HUES48 (cell line): Measurements from ENCODE around the gene ABCB8.
A peak's percentile ranks its signal among the peaks of the same experiment; 100 is the strongest.

Experiments used
- H3K27ac ChIP-seq: one replicate; pipeline ENCODE4 v1.7.0; 2013; ENCODE audit warnings: low read depth, low read length, inconsistent platforms
- H3K27me3 ChIP-seq: 2 replicates; pipeline ENCODE4 v1.6.1; 2013; ENCODE audit warnings: mild to moderate bottlenecking, low read length; ENCODE audit not compliant: control insufficient read depth, insufficient read depth
- H3K36me3 ChIP-seq: 2 replicates; pipeline ENCODE4 v1.6.1; 2013; ENCODE audit warnings: low read length; ENCODE audit not compliant: control insufficient read depth, insufficient read depth
- H3K4me1 ChIP-seq: 2 replicates; pipeline ENCODE4 v1.6.1; 2013; ENCODE audit warnings: mild to moderate bottlenecking, low read length; ENCODE audit not compliant: control insufficient read depth, insufficient read depth
- H3K4me3 ChIP-seq: 2 replicates; pipeline ENCODE4 v1.5.1; 2013; ENCODE audit warnings: mild to moderate bottlenecking, low read depth, low read length
- H3K9ac ChIP-seq: 2 replicates; pipeline ENCODE4 v1.6.1; 2013; ENCODE audit warnings: mild to moderate bottlenecking, low read depth, low read length, moderate library complexity
- H3K9me3 ChIP-seq: 2 replicates; pipeline ENCODE4 v1.6.1; 2013; ENCODE audit warnings: low read length; ENCODE audit not compliant: control insufficient read depth, insufficient read depth

ABCB8 gene

DNA sequence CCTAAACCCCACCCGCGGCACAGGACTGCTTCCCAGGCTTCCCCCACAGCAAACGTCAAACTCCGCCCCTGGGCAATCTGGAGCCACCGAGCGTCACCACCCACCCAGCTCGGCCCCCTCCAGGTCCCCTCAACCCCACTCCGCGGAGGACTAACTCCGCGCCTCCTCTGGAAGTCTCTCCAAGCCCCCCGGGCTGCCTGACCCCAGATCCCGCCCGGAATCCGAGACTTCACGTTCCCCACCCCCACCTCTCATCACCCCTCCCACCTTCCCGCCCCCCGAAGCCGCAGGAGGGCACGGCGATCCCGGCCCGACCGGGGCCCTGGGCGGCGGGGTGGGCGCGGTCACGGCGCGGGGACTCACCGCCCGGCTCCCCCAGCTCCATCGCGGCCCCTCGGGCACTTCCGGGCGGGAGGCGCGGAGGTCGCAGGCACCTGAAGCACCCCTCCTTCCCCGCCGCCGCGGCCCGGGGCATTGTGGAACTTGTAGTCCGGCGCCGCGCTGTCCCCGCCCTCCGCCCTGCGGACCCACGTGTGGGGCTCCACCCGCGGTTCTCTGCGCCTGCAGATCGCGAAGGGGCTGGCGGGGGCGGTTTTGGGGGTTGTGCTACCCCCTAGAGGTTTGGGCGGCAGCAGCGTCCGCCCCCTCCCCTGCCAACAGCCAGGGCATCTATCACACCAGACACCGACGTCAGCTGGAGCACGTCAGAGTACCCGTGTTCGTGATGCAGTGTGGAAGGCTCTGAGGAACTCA is 55.0 kb downstream of the ABCB8 start, which contains the start of gene TMUB1:
TSS of gene TMUB1 (minus strand) at position 423 of the 753 bp plus-strand sequence. CDS start 930 bp downstream, outside the sequence.
- peaks cover 43% of the 10 kb centered on the region for H3K4me1 ChIP-seq
- H3K9ac ChIP-seq = no peak within 1 kb of the TSS
- H3K27me3 ChIP-seq = peaks cover 28% of the 10 kb centered on the region
- peak within 1 kb of the TSS; percentile 35 for H3K27ac ChIP-seq
- H3K4me3 ChIP-seq = peak within 1 kb of the TSS; percentile 65
- H3K36me3 ChIP-seq = no peaks in the 10 kb centered on the region
- H3K9me3 ChIP-seq = no peaks in the 10 kb centered on the region

DNA sequence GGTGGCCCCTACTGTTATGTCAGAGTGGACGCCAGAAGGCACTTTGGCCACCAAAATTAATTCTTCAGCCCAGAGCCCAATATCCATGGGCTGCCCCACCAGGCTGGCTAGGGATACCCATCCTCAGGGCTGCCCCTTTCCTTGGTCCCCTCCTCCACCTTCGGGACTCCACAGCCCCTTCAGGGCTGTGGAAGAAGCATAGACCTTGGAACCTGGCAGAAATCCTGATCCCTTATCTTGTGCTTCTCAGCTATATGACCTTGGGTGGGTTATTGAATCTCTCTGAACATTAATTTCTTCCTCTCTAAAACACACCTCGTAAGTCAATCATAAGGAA is 55.5 kb downstream of the ABCB8 start:
- peaks cover 33% of the 10 kb centered on the region for H3K27me3 ChIP-seq
- no peaks in the 10 kb centered on the region for H3K36me3 ChIP-seq
- H3K9me3 ChIP-seq = no peaks in the 10 kb centered on the region
- H3K27ac ChIP-seq = no peak overlapping the region
- H3K4me3 ChIP-seq = peak overlapping the region; percentile 65
- no peak overlapping the region for H3K9ac ChIP-seq
- peaks cover 47% of the 10 kb centered on the region for H3K4me1 ChIP-seq

DNA sequence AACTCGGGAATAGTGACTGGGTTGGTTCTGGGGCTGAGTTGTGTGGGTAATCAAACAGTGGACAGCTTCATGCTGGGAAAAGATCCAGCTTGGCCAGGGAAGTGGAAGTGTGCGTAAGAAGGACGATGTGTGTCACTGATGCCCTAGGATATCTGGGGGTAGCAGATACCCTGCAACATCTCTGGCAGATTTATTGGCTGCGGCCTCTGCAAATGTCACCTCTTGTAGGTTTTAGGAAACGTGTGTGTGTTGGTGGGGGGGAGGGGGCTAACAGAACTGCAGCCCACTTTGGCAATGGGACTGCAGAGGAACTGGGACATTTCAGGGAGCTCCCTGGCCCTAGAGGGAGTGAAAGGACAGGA is 57.1 kb downstream of the ABCB8 start:
- H3K4me1 ChIP-seq = peaks cover 44% of the 10 kb centered on the region
- no peaks in the 10 kb centered on the region for H3K36me3 ChIP-seq
- H3K27me3 ChIP-seq = peaks cover 37% of the 10 kb centered on the region
- no peak overlapping the region for H3K27ac ChIP-seq
- H3K9me3 ChIP-seq = no peaks in the 10 kb centered on the region
- H3K4me3 ChIP-seq = peak overlapping the region; percentile 74; the same call in 1 of the 2 replicates
- H3K9ac ChIP-seq = no peak overlapping the region

DNA sequence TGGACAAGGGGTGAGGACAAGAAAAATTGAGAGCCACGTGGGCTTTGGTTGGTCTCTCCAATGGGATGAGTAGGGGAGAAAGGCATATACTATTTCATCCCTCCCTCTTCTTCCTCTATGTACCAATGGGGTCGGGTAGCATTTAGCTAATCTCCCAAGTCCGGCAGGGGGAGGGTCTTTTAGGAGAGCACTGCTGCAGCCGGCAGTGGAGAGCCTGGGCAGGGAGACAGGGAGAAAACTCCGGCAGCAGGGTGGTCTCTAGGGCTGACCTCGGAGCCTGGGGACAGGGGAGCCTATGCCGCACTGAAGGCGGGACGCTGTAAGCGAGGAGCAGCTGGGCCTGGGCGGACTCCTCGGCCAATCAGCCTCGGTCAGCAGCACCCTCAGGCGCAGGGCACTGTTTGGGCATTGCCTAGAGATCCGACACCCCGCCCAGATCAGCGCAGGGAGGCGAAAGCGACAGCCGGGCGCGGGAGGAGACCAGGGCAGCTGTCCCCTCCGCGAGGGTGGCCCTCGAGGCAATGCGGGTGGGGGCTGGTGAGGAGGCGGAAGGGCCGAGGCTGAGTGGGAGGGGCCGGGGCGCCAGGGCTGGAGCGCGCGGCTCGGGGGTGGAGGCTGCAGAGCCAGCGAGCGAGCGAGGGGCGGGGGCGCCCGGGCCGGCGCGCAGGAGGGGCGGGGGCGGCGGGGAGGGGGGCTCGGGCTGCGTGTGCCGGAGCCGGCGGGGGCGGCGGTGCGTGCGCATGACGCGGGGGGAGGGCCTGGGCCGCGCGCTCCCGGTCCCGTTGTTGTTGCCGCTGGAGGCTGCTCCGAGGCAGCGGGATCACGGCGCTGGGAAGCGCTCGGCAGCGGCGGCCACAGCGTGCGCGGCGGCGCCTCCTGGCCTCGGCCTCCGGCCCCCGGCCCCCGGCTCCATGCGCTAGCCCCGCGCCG is 57.7 kb downstream of the ABCB8 start, which contains the start of gene AGAP3:
TSS of gene AGAP3 (plus strand) at position 785 of the 930 bp plus-strand sequence. CDS start 267 bp downstream, outside the sequence.
- peak within 1 kb of the TSS; percentile 78 for H3K27ac ChIP-seq
- H3K4me3 ChIP-seq = peak within 1 kb of the TSS; percentile 80
- no peaks in the 10 kb centered on the region for H3K36me3 ChIP-seq
- peaks cover 44% of the 10 kb centered on the region for H3K4me1 ChIP-seq
- no peaks in the 10 kb centered on the region for H3K9me3 ChIP-seq
- H3K9ac ChIP-seq = peak within 1 kb of the TSS; percentile 30; the same call in 1 of the 2 replicates
- H3K27me3 ChIP-seq = peaks cover 37% of the 10 kb centered on the region

DNA sequence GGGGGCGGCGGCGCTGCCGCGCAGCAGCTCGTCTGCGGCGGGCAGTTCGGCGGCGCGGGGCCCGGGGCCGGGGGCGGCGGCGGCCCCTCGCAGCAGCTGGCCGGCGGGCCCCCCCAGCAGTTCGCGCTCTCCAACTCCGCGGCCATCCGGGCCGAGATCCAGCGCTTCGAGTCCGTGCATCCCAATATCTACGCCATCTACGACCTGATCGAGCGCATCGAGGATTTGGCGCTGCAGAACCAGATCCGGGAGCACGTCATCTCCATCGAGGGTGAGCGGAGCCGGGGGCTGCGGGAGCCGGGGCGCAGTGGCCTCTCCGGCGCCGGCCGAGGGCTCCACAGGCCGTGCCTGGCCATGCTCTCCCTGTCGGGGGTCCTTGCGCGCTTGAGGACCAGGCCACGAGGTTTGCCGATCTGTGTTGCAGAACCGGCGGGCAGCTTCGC is 58.6 kb downstream of the ABCB8 start:
- Histone ChIP-seq H3K4me3 (peak overlapping the region; percentile 80), H3K27ac (no peak overlapping the region), H3K4me1 (peaks cover 42% of the 10 kb centered on the region), H3K36me3 (no peaks in the 10 kb centered on the region), H3K9ac (peak overlapping the region; percentile 30; the same call in 1 of the 2 replicates), H3K9me3 (no peaks in the 10 kb centered on the region), H3K27me3 (peaks cover 37% of the 10 kb centered on the region)

GRCh38 chr7:151087245-151088018 is 59.2 kb downstream of the ABCB8 start:
- H3K9me3 ChIP-seq = no peaks in the 10 kb centered on the region
- peaks cover 37% of the 10 kb centered on the region for H3K27me3 ChIP-seq
- H3K27ac ChIP-seq = no peak overlapping the region
- H3K4me3 ChIP-seq = peak overlapping the region; percentile 80
- H3K9ac ChIP-seq = peak overlapping the region; percentile 30; the same call in 1 of the 2 replicates
- 0 out of 2 replicates have a peak, but pooled peaks cover 1% of the 10 kb centered on the region for H3K36me3 ChIP-seq
- peaks cover 37% of the 10 kb centered on the region for H3K4me1 ChIP-seq

GRCh38 chr7:151088019-151088855 is 60.0 kb downstream of the ABCB8 start:
- H3K4me1 ChIP-seq = peaks cover 34% of the 10 kb centered on the region
- H3K9me3 ChIP-seq = no peaks in the 10 kb centered on the region
- H3K9ac ChIP-seq = no peak overlapping the region
- peaks cover 37% of the 10 kb centered on the region for H3K27me3 ChIP-seq
- peak overlapping the region; percentile 57 for H3K27ac ChIP-seq
- H3K4me3 ChIP-seq = peak overlapping the region; percentile 80
- H3K36me3 ChIP-seq = 0 out of 2 replicates have a peak, but pooled peaks cover 3% of the 10 kb centered on the region

DNA sequence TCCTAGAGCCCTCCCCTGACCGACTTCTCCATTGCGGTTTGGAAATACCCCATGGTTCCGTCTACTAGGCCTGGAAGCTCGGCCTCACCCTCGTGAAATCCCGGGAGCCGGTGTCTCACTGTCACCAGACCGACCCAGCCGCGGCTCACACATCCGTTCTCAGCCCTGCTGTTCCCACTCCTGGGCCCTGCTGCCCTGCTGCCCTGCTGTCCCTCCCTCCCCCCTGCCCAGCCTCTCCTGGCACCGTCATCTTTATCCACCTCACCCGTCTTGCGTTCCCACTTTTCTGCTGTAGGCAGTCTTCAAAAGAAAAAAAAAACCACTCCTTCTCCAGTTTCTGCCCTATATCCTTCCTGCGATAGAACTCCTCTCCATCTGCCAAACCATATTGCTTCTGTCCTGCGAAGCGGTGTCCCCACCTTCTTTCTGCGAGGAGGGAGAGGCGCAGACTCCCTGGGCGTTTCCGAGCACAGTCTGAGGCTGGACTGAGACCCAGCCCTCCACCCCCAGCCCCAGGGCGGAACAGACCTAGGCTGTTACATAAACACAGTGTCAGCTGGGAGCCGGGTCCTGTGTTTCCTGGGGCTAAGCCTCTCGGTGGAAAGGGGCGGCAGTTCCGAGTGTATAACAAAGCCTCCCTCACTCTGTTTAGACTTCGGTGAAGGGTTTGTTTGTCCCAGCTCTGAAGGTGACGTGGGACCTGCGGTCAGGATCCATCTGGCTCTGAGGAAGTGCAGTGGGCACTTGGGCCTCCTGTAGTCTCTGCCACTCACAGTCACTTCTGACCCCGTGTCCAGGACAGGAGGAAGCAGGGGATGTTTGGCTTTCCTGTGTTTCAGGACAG is 60.8 kb downstream of the ABCB8 start:
- H3K9me3 ChIP-seq = no peaks in the 10 kb centered on the region
- H3K36me3 ChIP-seq = 0 out of 2 replicates have a peak, but pooled peaks cover 3% of the 10 kb centered on the region
- peaks cover 31% of the 10 kb centered on the region for H3K4me1 ChIP-seq
- peaks cover 33% of the 10 kb centered on the region for H3K27me3 ChIP-seq
- H3K27ac ChIP-seq = peak overlapping the region; percentile 57
- peak overlapping the region; percentile 80 for H3K4me3 ChIP-seq
- no peak overlapping the region for H3K9ac ChIP-seq
